BE2C (cell line): Measurements from ENCODE around the gene MMRN2.
"Not testable (repeated sequence)": the region's sequence is repeated elsewhere in the genome, so short reads cannot be mapped to it uniquely, and the experiment has no call there.

Source experiments
- DNase-seq: peaks from one replicate; pipeline ENCODE4 v3.0.0-alpha.2; 2020
- H3K27me3 ChIP-seq: fragments of 250-450 bp; sonication (Bioruptor Pico); 2 replicates; pipeline ENCODE4 v1.5.1; 2020; ENCODE audit warnings: mild to moderate bottlenecking
- H3K36me3 ChIP-seq: fragments of 250-450 bp; sonication (Bioruptor Pico); 2 replicates; pipeline ENCODE4 v1.5.1; 2020; ENCODE audit warnings: mild to moderate bottlenecking
- H3K4me1 ChIP-seq: fragments of 250-450 bp; sonication (Bioruptor Pico); 2 replicates; pipeline ENCODE4 v1.5.1; 2020
- H3K4me3 ChIP-seq: 2 replicates; pipeline ENCODE4 v1.5.1; 2011; ENCODE audit warnings: low read depth, low read length
- H3K9me3 ChIP-seq: fragments of 250-450 bp; sonication (Bioruptor Pico); 2 replicates; pipeline ENCODE4 v1.5.1; 2020
- CTCF ChIP-seq: IDR thresholded peaks from 2 replicates; pipeline ENCODE4 v1.5.1; 2012; ENCODE audit warnings: mild to moderate bottlenecking, low read depth, low read length

Gene MMRN2

GRCh38 chr10:86988520-86988919 lies 31.1 kb upstream of the MMRN2 start:
- Histone ChIP-seq H3K9me3 (no peaks in the 10 kb centered on the region), H3K4me3 (no peak overlapping the region), H3K36me3 (no peaks in the 10 kb centered on the region), H3K4me1 (no peaks in the 10 kb centered on the region), H3K27me3 (no peaks in the 10 kb centered on the region)
- no peak for TF ChIP-seq CTCF
- no peak for DNase-seq

GRCh38 chr10:86984498-86984897 lies 27.1 kb upstream of the MMRN2 start:
- not testable (repeated sequence) for H3K27me3 ChIP-seq, H3K36me3 ChIP-seq, H3K4me3 ChIP-seq, H3K4me1 ChIP-seq, DNase-seq, H3K9me3 ChIP-seq

- H3K27me3 ChIP-seq = no peaks in the 10 kb centered on the region
- H3K4me1 ChIP-seq = no peaks in the 10 kb centered on the region
- TF ChIP-seq CTCF = no peak
- no peak overlapping the region for H3K4me3 ChIP-seq
- DNase-seq = no peak
- no peaks in the 10 kb centered on the region for H3K36me3 ChIP-seq
- no peaks in the 10 kb centered on the region for H3K9me3 ChIP-seq
Observed at GRCh38 chr10:86981716-86982115, 24.3 kb upstream of the MMRN2 start.

- DNase-seq, H3K27me3 ChIP-seq, H3K4me3 ChIP-seq, H3K4me1 ChIP-seq, H3K36me3 ChIP-seq, H3K9me3 ChIP-seq: not testable (repeated sequence)
Observed at GRCh38 chr10:86981020-86981419, 23.6 kb upstream of the MMRN2 start.

- no peak for DNase-seq
- no peak for TF ChIP-seq CTCF
- no peak overlapping the region for H3K4me3 ChIP-seq
- H3K4me1 ChIP-seq = no peaks in the 10 kb centered on the region
- no peaks in the 10 kb centered on the region for H3K27me3 ChIP-seq
- H3K36me3 ChIP-seq = no peaks in the 10 kb centered on the region
- H3K9me3 ChIP-seq = no peaks in the 10 kb centered on the region
Observed at GRCh38 chr10:86979977-86980448, 22.6 kb upstream of the MMRN2 start.

- Histone ChIP-seq H3K4me3 (no peak overlapping the region), H3K27me3 (no peaks in the 10 kb centered on the region), H3K36me3 (no peaks in the 10 kb centered on the region), H3K9me3 (no peaks in the 10 kb centered on the region), H3K4me1 (no peaks in the 10 kb centered on the region)
- no peak for DNase-seq
- TF ChIP-seq CTCF = no peak
Observed at GRCh38 chr10:86979296-86979818, 21.9 kb upstream of the MMRN2 start.

GRCh38 chr10:86978457-86978856 lies 21.0 kb upstream of the MMRN2 start:
- H3K9me3 ChIP-seq, DNase-seq, H3K4me1 ChIP-seq, H3K36me3 ChIP-seq, H3K27me3 ChIP-seq, H3K4me3 ChIP-seq: not testable (repeated sequence)
